Astrocyte of the spinal cord (primary cell): ENCODE data around the gene GALNT2.

Experiments
- DNase-seq: peaks from one replicate; pipeline ENCODE4 v3.0.0; 2011; ENCODE audit warnings: low read depth, low spot score
- H3K4me3 ChIP-seq: 2 replicates; pipeline ENCODE4 v1.5.1; 2011; ENCODE audit warnings: low read depth, mild to moderate bottlenecking, low read length, moderate library complexity
- CTCF ChIP-seq: IDR thresholded peaks from 2 replicates; pipeline ENCODE4 v1.5.1; 2012; ENCODE audit warnings: low read depth, mild to moderate bottlenecking, low read length, inconsistent platforms
- in situ Hi-C: cut with HindIII; loops from 2 replicates; pipeline ENCODE4 v1.10.0; 2017; ENCODE audit warnings: low sequenced_read_pairs

The GALNT2 gene

GRCh38 chr1:230091473-230092231, 24.6 kb downstream of the GALNT2 start:
- in situ Hi-C loops: no loop called here
- no peak overlapping the region for H3K4me3 ChIP-seq
- no peak for DNase-seq
- no peak for TF ChIP-seq CTCF

DNA sequence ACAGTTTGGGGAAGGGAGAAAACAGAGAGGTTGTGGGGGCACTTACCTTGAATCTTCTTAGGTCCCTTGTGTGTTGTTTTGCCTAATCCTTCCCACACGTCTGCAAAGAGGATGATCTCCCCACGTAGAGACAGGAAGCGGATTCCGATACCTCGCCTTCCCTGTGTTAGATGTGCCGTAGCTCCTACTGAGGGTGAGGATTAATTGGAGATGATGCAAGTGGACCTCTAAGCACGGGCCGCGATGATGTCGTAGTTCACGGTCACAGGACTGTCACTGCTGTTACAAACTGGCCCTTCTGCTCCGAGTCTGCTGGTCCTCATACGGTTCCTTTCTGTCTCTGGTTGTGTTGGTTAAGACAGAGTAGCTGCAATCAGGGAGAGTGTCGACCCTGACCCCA, 27.7 kb downstream of the GALNT2 start:
- in situ Hi-C loops: no loop called here
- DNase-seq: no peak
- no peak for TF ChIP-seq CTCF
- no peak overlapping the region for H3K4me3 ChIP-seq

DNA sequence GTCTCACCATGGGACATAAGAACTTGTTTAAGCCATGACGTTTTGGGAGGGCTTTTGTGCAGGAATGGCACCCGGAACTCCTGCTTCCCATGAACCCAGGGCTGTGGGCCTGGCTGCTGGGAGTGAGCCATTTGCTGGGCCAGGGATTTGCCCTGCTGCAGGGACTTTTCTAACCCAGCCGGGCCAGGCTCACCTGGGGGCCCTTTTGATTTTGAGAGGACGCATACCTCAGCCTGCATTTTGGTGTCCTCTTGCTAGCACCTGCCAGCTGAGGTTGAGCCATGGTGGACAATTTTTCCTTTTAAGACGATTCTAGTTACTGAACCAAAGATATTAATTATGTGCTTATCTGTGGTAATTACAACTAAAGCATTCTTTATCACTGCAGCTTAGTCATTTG, 28.9 kb downstream of the GALNT2 start:
- H3K4me3 ChIP-seq: no peak overlapping the region
- no peak for TF ChIP-seq CTCF
- in situ Hi-C loops: no loop called here

DNA sequence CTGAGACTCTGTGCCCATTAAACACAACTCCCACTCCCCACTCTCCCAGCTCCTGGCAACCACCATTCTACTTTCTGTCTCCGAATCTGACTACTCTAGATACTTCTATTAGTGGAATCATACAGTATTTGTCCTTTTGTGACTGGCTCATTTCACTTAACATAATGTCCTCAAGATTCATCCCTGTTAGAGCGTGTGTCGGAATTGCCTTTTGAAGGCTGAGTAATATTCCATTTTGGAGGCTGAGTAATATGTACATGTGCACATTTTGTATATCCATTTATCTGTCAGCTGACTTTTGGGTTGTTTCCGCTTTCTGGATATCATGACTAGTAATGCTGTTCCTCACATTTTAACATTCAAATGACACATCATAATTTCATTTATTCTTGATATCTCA, 30.3 kb downstream of the GALNT2 start:
- no peak for TF ChIP-seq CTCF
- H3K4me3 ChIP-seq: no peak overlapping the region
- DNase-seq: no peak
- in situ Hi-C loops: no loop called here

More for the DNA sequence above, 28.9 kb downstream of the GALNT2 start:
- DNase-seq: no peak

DNA sequence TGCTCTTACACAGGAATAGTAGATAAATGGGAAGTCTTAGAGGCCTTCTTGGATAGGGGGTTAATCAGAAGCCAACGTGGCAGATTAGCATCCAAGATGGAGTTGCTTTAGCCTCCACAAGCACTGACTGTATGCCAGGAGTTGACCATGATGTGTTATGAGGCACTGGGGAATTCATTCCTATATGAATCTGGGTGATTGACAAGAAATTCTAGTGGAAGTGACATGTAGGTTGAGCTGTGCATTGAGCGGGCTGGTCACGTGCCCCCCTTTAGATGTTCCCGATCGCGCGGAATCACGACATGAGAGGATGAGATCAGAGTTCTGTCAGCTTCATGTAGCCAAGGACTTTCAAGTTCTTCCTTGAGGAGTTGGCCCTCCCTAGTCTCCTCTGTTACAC, 31.7 kb downstream of the GALNT2 start:
- H3K4me3 ChIP-seq: no peak overlapping the region
- TF ChIP-seq CTCF: no peak
- DNase-seq: no peak
- in situ Hi-C loops: no loop called here

GRCh38 chr1:230099465-230099864, 32.4 kb downstream of the GALNT2 start:
- in situ Hi-C loops: no loop called here
- no peak overlapping the region for H3K4me3 ChIP-seq
- DNase-seq: no peak
- TF ChIP-seq CTCF: no peak

DNA sequence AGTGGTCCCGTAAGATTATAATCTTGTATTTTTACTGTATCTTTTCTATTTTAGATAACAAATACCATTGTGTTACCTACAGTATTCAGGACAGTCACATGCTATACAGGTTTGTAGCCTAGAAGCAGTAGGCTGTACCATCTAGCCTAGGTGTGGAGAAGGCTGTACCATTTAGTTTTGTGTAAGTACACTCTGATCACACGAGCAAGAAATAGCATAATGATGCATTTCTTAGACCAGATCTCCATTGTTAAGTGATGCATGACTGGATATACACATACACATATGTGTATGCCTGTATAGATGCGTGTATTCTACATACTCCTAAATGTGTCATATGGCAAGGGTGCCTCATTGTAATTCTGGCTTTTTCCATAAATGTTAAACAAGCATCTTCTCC, 33.9 kb downstream of the GALNT2 start:
- in situ Hi-C loops: no loop called here
- no peak overlapping the region for H3K4me3 ChIP-seq
- DNase-seq: no peak
- TF ChIP-seq CTCF: no peak
